ENCODE data around the gene RAB3D. TPM values are rescaled to one million over a fixed set of nuclear protein-coding genes. Genes with fewer than 3 reads are reported as not detected.
"Not testable (repeated sequence)": the region's sequence is repeated elsewhere in the genome, so short reads cannot be mapped to it uniquely, and the experiment has no call there.

The RAB3D gene
- polyA plus RNA-seq: 2.7 TPM

GRCh38 chr19:11339254-11340098 is at the start of gene RAB3D:
TSS of gene RAB3D (minus strand) at chr19:11339657. CDS start at chr19:11337399, 2,258 bp downstream.
- Mint-ChIP-seq H3K4me3 (peak within 1 kb of the TSS; percentile 83 to 94 (median 90)), H3K36me3 (peaks cover 5% of the 10 kb centered on the region), H3K27ac (peak within 1 kb of the TSS; percentile 62 to 88 (median 70)), H3K9me3 (no peaks in the 10 kb centered on the region), H3K4me1 (peaks cover 11 to 12% (median 11%) of the 10 kb centered on the region in 3 donors), H3K27me3 (no peaks in the 10 kb centered on the region)

- Mint-ChIP-seq H3K4me3 (peak overlapping the region; percentile 53 to 84 (median 70)), H3K4me1 (peaks cover 11 to 12% (median 11%) of the 10 kb centered on the region in 3 donors), H3K27me3 (peaks cover 4% of the 10 kb centered on the region), H3K9me3 (no peaks in the 10 kb centered on the region), H3K36me3 (no peaks in the 10 kb centered on the region), H3K27ac (peak overlapping the region; percentile 81 to 87 (median 86))
Measured at GRCh38 chr19:11387162-11388034, 47.9 kb upstream of the RAB3D start.

GRCh38 chr19:11384778-11385129 is 45.3 kb upstream of the RAB3D start:
- Mint-ChIP-seq H3K4me3 (peak overlapping the region in 3 of 4 donors; percentile 65 to 79 (median 74)), H3K36me3 (no peaks in the 10 kb centered on the region), H3K9me3 (no peaks in the 10 kb centered on the region), H3K27me3 (peaks cover 5% of the 10 kb centered on the region), H3K27ac (peak overlapping the region in 2 of 3 donors; percentile 80 to 98), H3K4me1 (peaks cover 17 to 26% (median 23%) of the 10 kb centered on the region in 3 donors)

- Mint-ChIP-seq H3K9me3 (no peaks in the 10 kb centered on the region), H3K4me1 (peaks cover 17 to 26% (median 23%) of the 10 kb centered on the region in 3 donors), H3K4me3 (peak overlapping the region; percentile 80 to 92 (median 90)), H3K27me3 (peaks cover 5% of the 10 kb centered on the region), H3K36me3 (no peaks in the 10 kb centered on the region), H3K27ac (peak overlapping the region in 1 of 3 donors; percentile 98)
Measured at GRCh38 chr19:11383706-11384048, 44.2 kb upstream of the RAB3D start.

GRCh38 chr19:11382898-11383705 is 43.6 kb upstream of the RAB3D start:
- H3K4me1 Mint-ChIP-seq: peaks cover 17 to 26% (median 23%) of the 10 kb centered on the region in 3 donors
- peak overlapping the region; percentile 80 to 92 (median 90) for H3K4me3 Mint-ChIP-seq
- peaks cover 5% of the 10 kb centered on the region for H3K27me3 Mint-ChIP-seq
- no peaks in the 10 kb centered on the region for H3K9me3 Mint-ChIP-seq
- no peaks in the 10 kb centered on the region for H3K36me3 Mint-ChIP-seq
- peak overlapping the region; percentile 88 to 98 (median 97) for H3K27ac Mint-ChIP-seq

GRCh38 chr19:11380653-11381537 is 41.4 kb upstream of the RAB3D start:
- H3K27ac Mint-ChIP-seq: peak overlapping the region; percentile 85 to 99 (median 98)
- peaks cover 2% of the 10 kb centered on the region for H3K36me3 Mint-ChIP-seq
- H3K4me3 Mint-ChIP-seq: peak overlapping the region; percentile 88 to 98 (median 93)
- H3K9me3 Mint-ChIP-seq: no peaks in the 10 kb centered on the region
- H3K27me3 Mint-ChIP-seq: peaks cover 5% of the 10 kb centered on the region
- H3K4me1 Mint-ChIP-seq: peaks cover 17 to 25% (median 20%) of the 10 kb centered on the region in 3 donors

GRCh38 chr19:11379857-11380350 is 40.4 kb upstream of the RAB3D start:
- Mint-ChIP-seq H3K4me3 (peak overlapping the region in 2 of 4 donors; percentile 39 to 91), H3K9me3 (no peaks in the 10 kb centered on the region), H3K27me3 (peaks cover 5% of the 10 kb centered on the region), H3K36me3 (peaks cover 2% of the 10 kb centered on the region), H3K4me1 (peaks cover 19 to 29% (median 20%) of the 10 kb centered on the region in 3 donors), H3K27ac (peak overlapping the region; percentile 85 to 99 (median 98))

GRCh38 chr19:11379269-11379845 is 39.9 kb upstream of the RAB3D start:
- H3K9me3 Mint-ChIP-seq, H3K4me3 Mint-ChIP-seq, H3K27ac Mint-ChIP-seq, H3K36me3 Mint-ChIP-seq, H3K27me3 Mint-ChIP-seq: not testable (repeated sequence)
- peaks cover 15 to 29% (median 20%) of the 10 kb centered on the region in 3 donors for H3K4me1 Mint-ChIP-seq

GRCh38 chr19:11378319-11379189 is 39.1 kb upstream of the RAB3D start:
- no peak overlapping the region for H3K4me3 Mint-ChIP-seq
- H3K4me1 Mint-ChIP-seq: peaks cover 16 to 29% (median 20%) of the 10 kb centered on the region in 3 donors
- peak overlapping the region in 1 of 3 donors; percentile 93 for H3K27ac Mint-ChIP-seq
- H3K27me3 Mint-ChIP-seq: peaks cover 5% of the 10 kb centered on the region
- peaks cover 2% of the 10 kb centered on the region for H3K36me3 Mint-ChIP-seq
- no peaks in the 10 kb centered on the region for H3K9me3 Mint-ChIP-seq

GRCh38 chr19:11377756-11378155 is 38.3 kb upstream of the RAB3D start:
- Mint-ChIP-seq H3K4me3 (no peak overlapping the region), H3K4me1 (peaks cover 18 to 32% (median 21%) of the 10 kb centered on the region in 3 donors), H3K27me3 (peaks cover 4% of the 10 kb centered on the region), H3K9me3 (peaks cover 0 to 1% (median 0%) of the 10 kb centered on the region in 3 donors), H3K27ac (no peak overlapping the region), H3K36me3 (peaks cover 2% of the 10 kb centered on the region)

- H3K27ac Mint-ChIP-seq: peak overlapping the region in 2 of 3 donors; percentile 49 to 81
- H3K4me1 Mint-ChIP-seq: peaks cover 15 to 31% (median 21%) of the 10 kb centered on the region in 3 donors
Measured at GRCh38 chr19:11377237-11377636, 37.8 kb upstream of the RAB3D start.

GRCh38 chr19:11375143-11375948 is 35.9 kb upstream of the RAB3D start:
- peaks cover 3 to 23% (median 19%) of the 10 kb centered on the region in 3 donors for H3K4me1 Mint-ChIP-seq
- H3K9me3 Mint-ChIP-seq: peaks cover 0 to 1% (median 0%) of the 10 kb centered on the region in 3 donors
- H3K36me3 Mint-ChIP-seq: peaks cover 8% of the 10 kb centered on the region
- no peaks in the 10 kb centered on the region for H3K27me3 Mint-ChIP-seq
- no peak overlapping the region for H3K4me3 Mint-ChIP-seq
- H3K27ac Mint-ChIP-seq: no peak overlapping the region

More at GRCh38 chr19:11377237-11377636, 37.8 kb upstream of the RAB3D start:
- H3K9me3 Mint-ChIP-seq: peaks cover 0 to 1% (median 0%) of the 10 kb centered on the region in 3 donors
- H3K4me3 Mint-ChIP-seq: peak overlapping the region in 3 of 4 donors; percentile 1 to 71 (median 6)
- H3K27me3 Mint-ChIP-seq: no peaks in the 10 kb centered on the region
- peaks cover 2% of the 10 kb centered on the region for H3K36me3 Mint-ChIP-seq
